Measurements from ENCODE around the gene RAMACL.

GRCh38 chr6:166540631-166541331 is 45.7 kb downstream of the RAMACL start:
- TF ChIP-seq CTCF (IDR thresholded peaks at IDR 0.05) (no peak), POLR2A (IDR thresholded peaks at IDR 0.05) (no peak), EP300 (IDR thresholded peaks at IDR 0.05) (no peak)

Data from sigmoid colon (tissue), 4 donors.